Right kidney (tissue), 9 donors: Measurements from ENCODE around the gene MAEA.

ENCODE experiments used
- DNase-seq: peaks from one replicate; pipeline ENCODE4 v3.0.0-alpha.2; 2016
- long read RNA-seq, 8 donors: transcript quantifications; one replicate each; lab custom pipeline, GENCODE V29; 2026

The MAEA gene
- long read RNA-seq, donor 1, transcript MAEA-202 (9 exons, 2,222 nt) = major isoform, 40 of 85 reads
- long read RNA-seq, donor 1, partial matches to known transcripts = 42 of 85 reads
- long read RNA-seq, donor 1, other reads (novel, unspliced or antisense) = 0 of 85 reads
- long read RNA-seq, donor 2, transcript MAEA-202 (9 exons, 2,222 nt) = major isoform, 20 of 56 reads
- long read RNA-seq, donor 2, partial matches to known transcripts = 33 of 56 reads
- long read RNA-seq, donor 2, other reads (novel, unspliced or antisense) = 0 of 56 reads
- long read RNA-seq, donor 3, transcript MAEA-202 (9 exons, 2,222 nt) = major isoform, 18 of 21 reads
- long read RNA-seq, donor 3, partial matches to known transcripts = 0 of 21 reads
- long read RNA-seq, donor 3, other reads (novel, unspliced or antisense) = 0 of 21 reads
- long read RNA-seq, donor 4, transcript MAEA-202 (9 exons, 2,222 nt) = major isoform, 29 of 52 reads
- long read RNA-seq, donor 4, partial matches to known transcripts = 21 of 52 reads
- long read RNA-seq, donor 4, other reads (novel, unspliced or antisense) = 0 of 52 reads
- long read RNA-seq, donor 5, transcript MAEA-202 (9 exons, 2,222 nt) = major isoform, 16 of 47 reads
- long read RNA-seq, donor 5, partial matches to known transcripts = 29 of 47 reads
- long read RNA-seq, donor 5, other reads (novel, unspliced or antisense) = 0 of 47 reads
- long read RNA-seq, donor 6, transcript MAEA-202 (9 exons, 2,222 nt) = major isoform, 20 of 23 reads
- long read RNA-seq, donor 6, partial matches to known transcripts = 0 of 23 reads
- long read RNA-seq, donor 6, other reads (novel, unspliced or antisense) = 0 of 23 reads
- long read RNA-seq, donor 7, transcript MAEA-202 (9 exons, 2,222 nt) = major isoform, 40 of 42 reads
- long read RNA-seq, donor 7, partial matches to known transcripts = 0 of 42 reads
- long read RNA-seq, donor 7, other reads (novel, unspliced or antisense) = 0 of 42 reads
- long read RNA-seq, donor 8, transcript MAEA-202 (9 exons, 2,222 nt) = major isoform, 19 of 23 reads
- long read RNA-seq, donor 8, partial matches to known transcripts = 0 of 23 reads
- long read RNA-seq, donor 8, other reads (novel, unspliced or antisense) = 0 of 23 reads

GRCh38 chr4:1289207-1290164 lies at the start of gene MAEA:
MAEA (plus strand) TSS chr4:1289891; CDS start chr4:1289914, 23 bp downstream.
- DNase-seq = peak; percentile 88

GRCh38 chr4:1239950-1240307 lies 49.8 kb upstream of the MAEA start:
- no peak for DNase-seq

DNA sequence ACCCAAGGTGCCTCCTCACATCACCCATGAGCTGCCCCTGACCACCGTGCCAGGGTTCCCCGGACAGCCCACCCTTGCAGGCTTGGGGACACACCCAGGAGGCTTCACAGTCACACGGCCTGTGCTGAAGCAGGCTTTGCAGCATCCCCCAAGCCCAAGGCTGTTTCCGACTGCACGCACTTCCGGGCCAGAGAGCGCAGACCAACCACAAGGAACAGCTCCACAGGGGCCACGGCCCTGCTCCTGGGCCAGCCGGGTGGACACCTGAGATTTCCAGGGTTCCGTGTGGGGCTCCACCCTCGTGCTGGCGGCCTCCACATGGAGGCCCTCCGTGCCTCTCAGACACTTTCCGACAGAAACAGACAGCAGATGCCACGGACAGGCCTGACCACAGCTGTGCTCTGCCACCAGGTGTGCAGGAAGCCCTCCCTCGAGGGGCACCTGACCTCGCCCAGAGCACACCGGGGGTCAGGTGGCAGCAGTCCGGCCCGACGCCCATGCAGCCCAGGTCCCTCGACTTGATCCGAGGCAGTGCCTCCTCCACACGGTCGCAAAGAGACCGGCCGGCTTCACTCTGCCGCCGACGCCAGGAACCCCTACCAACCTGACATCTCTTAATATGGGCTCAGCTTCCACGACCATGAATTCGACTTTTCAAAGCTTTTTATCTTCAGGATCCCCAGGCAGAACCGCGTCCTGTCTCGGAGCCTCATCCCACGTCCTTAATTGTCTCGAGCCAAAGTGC lies 48.8 kb upstream of the MAEA start:
- peak; percentile 1 for DNase-seq

- DNase-seq = no peak
These were observed 48.2 kb upstream of the MAEA start for GRCh38 chr4:1241466-1241935.

DNA sequence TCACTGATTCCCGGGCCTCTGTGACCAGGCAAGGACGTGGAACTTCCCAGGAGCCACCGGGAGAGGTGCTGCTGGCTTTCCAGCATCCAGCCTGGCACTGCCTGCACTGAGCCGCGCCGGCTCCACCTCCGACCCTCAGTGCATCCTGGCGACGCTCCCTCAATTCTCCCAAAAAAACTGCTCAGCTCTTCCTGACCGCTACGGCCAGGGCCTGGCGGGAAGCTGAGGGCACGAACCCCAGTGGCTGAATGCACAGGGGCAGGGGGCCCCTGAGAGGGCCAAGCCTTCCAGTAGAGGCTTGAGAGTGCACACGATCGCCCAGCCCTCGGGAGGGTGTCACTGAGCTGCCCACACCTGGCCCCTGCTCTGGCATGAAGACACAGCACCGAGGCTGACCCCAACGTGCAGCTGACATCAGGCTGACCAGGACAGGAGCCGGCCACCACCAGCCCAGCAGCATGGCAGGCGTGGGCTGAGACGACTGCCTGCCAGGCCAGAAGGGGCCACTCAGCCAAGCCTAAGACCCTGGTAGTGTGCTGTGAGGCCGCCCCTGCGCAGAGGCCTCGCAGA lies 47.7 kb upstream of the MAEA start:
- DNase-seq = no peak

GRCh38 chr4:1242506-1243450 lies 46.9 kb upstream of the MAEA start:
- no peak for DNase-seq

GRCh38 chr4:1243451-1244080 lies 46.1 kb upstream of the MAEA start:
- no peak for DNase-seq

DNA sequence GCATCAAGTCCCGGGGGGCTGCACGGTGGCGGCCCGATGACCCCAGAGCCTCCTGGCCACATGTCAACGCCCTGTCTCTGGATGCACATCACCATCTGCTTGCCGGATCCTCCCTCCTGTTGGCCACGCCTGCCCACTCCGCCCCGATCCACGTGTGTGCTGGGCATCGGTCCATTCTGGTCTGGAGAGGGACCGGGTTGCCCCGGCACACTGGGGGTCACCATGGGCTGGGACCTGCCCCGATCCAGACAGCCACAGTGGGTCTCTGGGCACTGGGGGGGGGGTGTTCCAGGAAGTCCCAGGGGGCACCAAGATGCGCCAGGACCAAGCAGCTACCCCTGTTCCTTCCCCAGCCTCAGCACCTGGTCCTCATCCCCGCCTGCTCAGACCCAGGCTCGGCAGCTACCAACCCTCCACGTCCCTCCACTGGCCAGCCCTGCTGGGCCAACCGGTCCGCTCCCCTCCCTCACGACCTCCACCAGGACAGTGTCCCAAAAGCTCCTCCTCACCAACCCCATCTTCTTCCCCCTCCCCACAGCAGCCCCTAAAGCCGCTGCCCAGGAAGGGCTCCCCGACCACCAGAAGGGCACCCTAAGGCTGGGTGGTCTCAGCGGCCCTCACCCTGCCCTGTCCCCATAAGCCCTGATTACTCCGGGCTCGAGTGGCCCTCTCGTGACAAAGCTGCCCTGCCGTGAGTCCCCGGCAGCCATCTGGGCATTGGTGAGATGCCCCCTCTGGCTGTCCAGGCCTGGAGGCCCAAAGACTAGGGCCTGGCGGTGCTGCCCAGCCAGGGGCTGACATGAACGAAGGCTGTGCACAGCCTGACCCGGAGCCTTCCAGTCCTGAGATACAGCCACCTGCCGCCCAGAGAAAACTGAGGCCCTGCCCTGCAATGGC lies 45.4 kb upstream of the MAEA start:
- DNase-seq = no peak

DNA sequence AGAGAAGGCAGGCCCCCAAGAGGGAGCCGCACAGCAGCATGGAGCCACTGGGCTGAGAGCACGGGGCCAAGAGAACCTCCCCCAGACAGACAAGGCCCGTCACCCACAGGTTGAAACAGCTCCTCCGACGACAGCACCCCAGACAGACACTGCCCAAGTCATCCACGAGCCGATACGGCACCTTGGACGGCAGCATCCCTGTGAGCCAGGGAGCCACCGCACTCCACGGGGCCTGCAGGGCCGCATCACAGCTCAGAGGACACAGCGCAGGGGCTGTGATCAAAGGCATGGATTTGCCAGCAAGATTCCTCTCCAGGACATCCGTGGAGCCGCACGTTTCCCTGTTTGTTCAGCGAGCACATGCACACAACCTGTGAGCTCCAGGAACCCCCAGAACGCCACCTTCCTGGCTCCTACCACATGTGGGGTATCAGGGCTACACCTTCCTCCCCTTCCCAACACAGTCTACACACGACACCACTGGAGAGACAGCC lies 44.7 kb upstream of the MAEA start:
- DNase-seq = no peak

GRCh38 chr4:1245481-1246051 lies 44.1 kb upstream of the MAEA start:
- no peak for DNase-seq

DNA sequence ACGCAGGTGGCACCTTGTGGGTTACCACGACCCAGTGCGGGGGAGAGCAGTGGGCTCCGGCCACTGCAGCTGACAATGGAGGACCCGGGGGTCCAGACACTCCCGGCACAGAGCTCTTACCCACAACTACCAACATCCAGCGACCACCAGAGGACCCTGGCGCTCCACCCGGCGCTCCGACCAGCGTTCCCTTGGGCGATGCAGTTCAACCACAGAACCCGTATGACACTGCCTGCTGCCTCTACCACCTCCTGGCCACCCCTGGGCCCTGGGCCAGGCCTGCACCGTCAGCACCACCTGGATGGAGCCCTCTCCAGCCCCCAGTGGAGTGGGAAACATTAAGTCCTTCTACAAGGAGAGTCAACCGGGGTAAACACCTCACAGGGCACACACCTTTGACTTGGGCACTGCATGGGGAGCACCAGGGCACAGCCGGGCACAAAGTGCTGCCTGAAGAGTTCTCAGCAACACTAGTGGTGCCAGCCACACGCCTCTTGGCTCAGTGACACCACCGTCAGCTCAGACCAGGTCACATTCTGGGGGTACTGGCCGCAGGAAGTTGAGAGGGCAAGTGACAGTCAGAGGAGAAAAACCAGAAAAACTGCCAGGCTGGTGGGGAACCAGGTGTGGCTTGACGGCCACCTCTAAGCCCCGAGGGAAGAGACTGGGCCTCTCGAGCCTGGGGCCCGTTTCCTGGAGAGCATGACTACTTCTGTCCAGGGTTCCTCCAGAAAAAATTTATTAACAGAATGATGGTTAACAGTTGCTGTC lies 43.4 kb upstream of the MAEA start:
- no peak for DNase-seq

DNA sequence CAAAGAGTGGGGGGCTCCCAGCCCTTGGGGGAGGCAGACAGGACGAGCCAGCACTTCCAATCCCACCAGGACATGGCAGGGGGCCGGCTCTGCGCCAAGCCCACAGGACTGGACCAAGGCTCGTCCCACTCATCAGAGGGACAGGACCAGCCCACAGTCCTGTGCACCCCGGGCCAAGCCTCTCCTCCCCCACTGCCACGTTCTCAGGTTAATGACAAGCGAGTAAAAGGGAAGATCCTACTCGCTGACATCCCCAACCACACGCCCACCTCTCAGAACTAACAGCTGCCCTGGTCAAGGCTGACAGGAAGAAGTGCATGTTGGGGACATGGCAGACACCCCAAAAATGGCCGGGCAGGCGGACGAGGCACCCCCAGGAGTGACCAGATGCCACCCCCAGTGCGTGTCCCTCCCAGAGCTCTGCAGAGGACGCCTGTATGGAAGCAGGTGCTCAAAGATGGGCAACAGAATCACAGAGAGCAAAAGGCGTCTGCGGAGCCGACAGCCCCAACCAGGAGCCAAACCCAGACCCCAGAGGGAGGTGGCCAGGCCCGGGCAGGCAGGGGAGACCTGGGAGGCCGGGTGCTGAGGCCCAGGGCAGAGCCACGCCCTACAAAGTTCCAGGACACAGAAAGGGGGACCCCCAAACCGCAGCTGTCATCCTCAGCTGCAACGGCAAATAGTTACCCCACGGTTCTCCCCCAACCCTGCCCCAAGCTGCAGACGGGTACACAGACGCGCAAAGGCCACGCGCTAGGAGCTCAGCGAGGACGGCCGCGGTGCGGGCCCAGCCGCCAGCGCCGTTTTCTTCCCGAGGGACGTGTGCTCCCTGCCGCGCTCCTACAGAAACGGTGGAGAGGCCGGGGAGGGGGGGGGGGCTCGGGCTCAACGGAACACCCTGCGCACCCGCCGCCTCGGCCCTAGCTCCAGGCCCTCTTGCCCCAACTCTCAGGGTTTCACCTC lies 42.5 kb upstream of the MAEA start:
- no peak for DNase-seq

- no peak for DNase-seq
These were observed 41.8 kb upstream of the MAEA start for GRCh38 chr4:1247864-1248244.

GRCh38 chr4:1248245-1249147 lies 41.2 kb upstream of the MAEA start, which contains the start of gene CTBP1:
CTBP1 (minus strand) TSS chr4:1249130; CDS start chr4:1241331, 7,799 bp downstream.
- peak; percentile 85 for DNase-seq
